ENCODE measurements around the gene INPP4B. TPM values are rescaled to one million over a fixed set of nuclear protein-coding genes. Genes with fewer than 3 reads are reported as not detected.
A peak's percentile ranks its signal among the peaks of the same experiment; 100 is the strongest.

Gene INPP4B
- total RNA-seq, 1 donor = 54.2 TPM

- H3K4me3 ChIP-seq (ENCODE audit: low read depth, low read length) = no peak overlapping the region
- DNase-seq (ENCODE audit: low read depth) = no peak
- no peak for TF ChIP-seq CTCF (IDR thresholded peaks at IDR 0.05; ENCODE audit: insufficient read depth, low read length)
Observed at GRCh38 chr4:142762280-142762679, 83.8 kb downstream of the INPP4B start.

- no peak for TF ChIP-seq CTCF (IDR thresholded peaks at IDR 0.05; ENCODE audit: insufficient read depth, low read length)
- DNase-seq (ENCODE audit: low read depth) = no peak
- no peak overlapping the region for H3K4me3 ChIP-seq (ENCODE audit: low read depth, low read length)
Observed at GRCh38 chr4:142752202-142752786, 93.8 kb downstream of the INPP4B start.

GRCh38 chr4:142743121-142743825 is 102.8 kb downstream of the INPP4B start:
- no peak for TF ChIP-seq CTCF (IDR thresholded peaks at IDR 0.05; ENCODE audit: insufficient read depth, low read length)
- DNase-seq (ENCODE audit: low read depth) = peak; percentile 98
- no peak overlapping the region for H3K4me3 ChIP-seq (ENCODE audit: low read depth, low read length)

GRCh38 chr4:142741995-142742394 is 104.1 kb downstream of the INPP4B start:
- DNase-seq (ENCODE audit: low read depth) = no peak
- TF ChIP-seq CTCF (IDR thresholded peaks at IDR 0.05; ENCODE audit: insufficient read depth, low read length) = no peak
- no peak overlapping the region for H3K4me3 ChIP-seq (ENCODE audit: low read depth, low read length)

GRCh38 chr4:142728233-142728632 is 117.9 kb downstream of the INPP4B start:
- H3K4me3 ChIP-seq (ENCODE audit: low read depth, low read length) = no peak overlapping the region
- TF ChIP-seq CTCF (IDR thresholded peaks at IDR 0.05; ENCODE audit: insufficient read depth, low read length) = no peak
- no peak for DNase-seq (ENCODE audit: low read depth)

DNA sequence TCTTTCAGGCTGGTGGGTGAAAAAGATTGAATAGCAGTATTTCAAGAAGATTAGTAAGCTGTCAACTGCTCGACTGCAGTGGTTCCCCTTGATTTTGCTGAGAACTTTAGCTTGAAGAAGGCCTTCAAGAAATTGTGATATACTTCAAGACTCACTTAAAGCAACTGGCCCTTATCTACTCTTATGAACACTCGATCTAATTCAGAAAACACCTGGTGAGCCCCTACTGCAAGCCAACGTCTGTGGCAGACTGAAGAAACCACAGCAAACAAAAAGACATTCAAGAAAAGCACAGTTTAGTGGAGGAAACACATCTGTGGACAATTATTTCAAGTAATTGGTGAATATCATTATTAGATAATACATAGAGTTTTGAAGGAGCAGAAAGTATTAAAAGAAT is 119.0 kb downstream of the INPP4B start:
- TF ChIP-seq CTCF (IDR thresholded peaks at IDR 0.05; ENCODE audit: insufficient read depth, low read length) = no peak
- DNase-seq (ENCODE audit: low read depth) = no peak

More for the DNA sequence above, 119.0 kb downstream of the INPP4B start:
- H3K4me3 ChIP-seq (ENCODE audit: low read depth, low read length) = no peak overlapping the region
